Femur (tissue), 1 donor: Measurements from ENCODE around the gene HEBP1.

ENCODE experiments used
- DNase-seq: peaks from one replicate; pipeline ENCODE4 v3.0.0-alpha.2; 2017

HEBP1 gene

DNA sequence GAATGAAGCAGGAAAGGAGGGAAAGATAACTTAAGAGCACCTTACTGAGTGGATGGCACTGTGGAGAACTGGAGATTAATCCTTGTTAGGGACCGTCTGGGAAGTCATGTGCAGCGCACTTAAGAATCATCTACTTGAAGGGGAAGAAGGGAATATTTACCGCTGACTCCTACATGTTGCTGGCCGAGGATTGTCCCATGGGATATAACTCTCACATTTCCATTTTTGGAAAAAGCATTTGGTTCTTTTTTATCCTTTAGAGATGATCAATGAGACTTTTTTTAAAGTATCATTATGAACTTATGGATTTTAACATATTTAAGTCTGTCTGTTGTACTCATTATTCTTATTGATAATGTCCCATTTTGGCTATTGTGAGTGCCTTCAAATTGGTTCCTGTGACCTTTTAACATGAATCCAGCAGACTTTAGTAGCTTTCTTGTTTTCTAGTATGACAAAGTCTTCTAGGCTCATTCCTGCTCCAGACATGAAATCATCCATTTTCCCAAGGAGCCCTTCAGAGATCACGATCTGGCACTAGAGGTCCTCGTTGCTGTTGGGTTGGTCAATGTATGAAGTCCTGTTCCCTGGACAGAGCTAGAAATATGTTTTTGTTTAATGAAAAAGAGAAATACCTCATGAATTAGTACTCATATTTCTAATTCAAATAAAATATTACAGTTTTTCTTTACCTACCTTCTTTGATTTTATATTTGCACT, 23.9 kb upstream of the HEBP1 start:
- no peak for DNase-seq

DNA sequence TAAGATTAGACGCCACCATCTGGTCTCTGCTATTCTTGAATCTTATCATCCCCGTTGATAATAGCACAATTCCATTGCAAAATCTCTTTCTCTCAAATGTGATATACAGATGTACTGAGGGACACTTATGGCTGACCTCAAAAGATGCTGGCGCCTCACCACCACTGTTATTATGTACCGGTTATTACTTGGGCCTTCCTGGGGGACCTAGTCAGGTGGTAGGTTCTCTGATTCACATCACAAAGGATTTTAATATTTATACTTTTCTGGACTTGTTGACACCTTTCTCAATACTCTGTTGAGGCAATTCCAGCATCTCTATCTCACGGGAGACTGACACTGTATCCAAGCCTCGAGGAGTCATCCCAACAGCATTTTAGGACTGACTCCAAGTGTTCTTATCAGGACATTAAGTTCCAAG, 22.8 kb upstream of the HEBP1 start:
- DNase-seq = no peak

GRCh38 chr12:13011098-13011497, 11.0 kb upstream of the HEBP1 start:
- DNase-seq = no peak

DNA sequence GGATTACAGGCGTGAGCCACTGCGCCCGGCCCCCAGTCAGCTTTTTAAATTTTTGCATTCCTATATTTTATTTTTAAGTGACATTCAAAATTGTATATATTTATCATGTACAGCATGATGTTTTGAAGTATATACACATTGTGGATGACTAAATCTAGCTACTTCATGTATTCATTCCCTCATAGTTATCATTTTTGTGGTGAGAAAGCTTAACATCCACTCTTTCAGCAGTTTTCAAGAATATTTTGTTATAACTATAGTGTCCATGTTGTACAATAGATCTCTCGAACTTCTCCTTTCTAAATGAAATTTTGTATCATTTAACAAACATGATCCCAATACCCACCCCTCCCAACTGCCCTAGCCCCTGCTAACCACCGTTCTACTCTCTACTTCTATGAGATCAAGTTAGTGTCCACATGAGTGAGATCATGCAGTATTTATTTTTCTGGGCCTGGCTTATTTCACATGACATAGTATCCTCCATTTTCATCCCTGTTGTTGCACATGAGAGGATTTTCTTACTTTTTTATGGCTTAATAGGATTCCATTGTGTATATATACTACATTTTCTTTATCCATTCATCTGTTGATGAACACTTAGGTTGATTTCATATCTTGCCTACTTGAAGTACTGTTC, 8.8 kb upstream of the HEBP1 start:
- no peak for DNase-seq

DNA sequence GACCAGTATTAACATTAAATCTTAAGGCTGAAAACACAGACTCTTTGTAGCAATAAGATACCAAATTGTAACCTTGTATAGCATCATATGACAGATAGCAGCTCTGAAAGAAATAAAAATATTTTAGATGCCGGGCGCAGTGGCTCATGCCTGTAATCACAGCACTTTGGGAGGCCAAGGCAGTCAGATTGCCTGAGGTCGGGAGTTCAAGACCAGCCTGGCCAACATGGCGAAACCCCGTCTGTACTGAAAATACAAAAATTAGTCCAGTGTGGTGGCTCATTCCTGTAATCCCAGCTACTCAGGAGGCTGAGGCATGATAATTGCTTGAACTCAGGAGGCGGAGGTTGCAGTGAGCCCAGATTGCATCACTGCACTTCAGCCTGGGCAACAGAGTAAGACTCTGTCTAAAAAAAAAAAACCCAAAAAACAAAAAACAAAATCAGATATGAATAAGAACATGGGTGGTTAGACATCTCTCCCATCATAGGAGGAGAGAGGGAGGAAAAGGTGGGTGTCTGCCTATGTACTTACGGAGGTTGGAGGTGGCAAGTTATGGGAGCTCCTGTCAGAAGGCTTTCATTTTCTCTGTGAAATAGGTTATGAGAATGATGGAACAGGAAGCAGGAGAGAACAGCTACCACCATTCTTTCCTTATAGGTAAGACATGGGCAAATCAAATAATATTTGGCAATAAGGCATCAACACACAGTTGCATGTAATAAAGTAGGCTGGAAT, 7.6 kb upstream of the HEBP1 start:
- DNase-seq = no peak

- no peak for DNase-seq
These were observed 5.6 kb upstream of the HEBP1 start for GRCh38 chr12:13005649-13006048.

- DNase-seq = no peak
These were observed 4.9 kb upstream of the HEBP1 start for GRCh38 chr12:13004986-13005385.

- DNase-seq = no peak
These were observed 4.3 kb upstream of the HEBP1 start for GRCh38 chr12:13004361-13004760.

- no peak for DNase-seq
These were observed 2.4 kb upstream of the HEBP1 start for GRCh38 chr12:13002301-13003097.

DNA sequence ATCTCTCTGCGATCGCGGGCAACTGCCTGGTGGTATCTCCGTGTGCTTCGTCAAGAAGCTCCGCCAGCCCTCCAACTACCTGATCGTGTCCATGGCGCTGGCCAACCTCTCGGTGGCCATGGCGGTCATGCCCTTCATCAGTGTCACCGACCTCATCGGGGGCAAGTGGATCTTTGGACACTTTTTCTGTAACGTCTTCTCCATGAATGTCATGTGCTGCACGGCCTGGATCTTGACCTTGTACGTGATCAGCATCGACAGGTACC, 1.6 kb upstream of the HEBP1 start:
- DNase-seq = no peak

GRCh38 chr12:13000925-13001774, 1.1 kb upstream of the HEBP1 start:
- DNase-seq = peak; percentile 78

GRCh38 chr12:13000616-13000924, 505 bp upstream of the HEBP1 start:
- DNase-seq = no peak

DNA sequence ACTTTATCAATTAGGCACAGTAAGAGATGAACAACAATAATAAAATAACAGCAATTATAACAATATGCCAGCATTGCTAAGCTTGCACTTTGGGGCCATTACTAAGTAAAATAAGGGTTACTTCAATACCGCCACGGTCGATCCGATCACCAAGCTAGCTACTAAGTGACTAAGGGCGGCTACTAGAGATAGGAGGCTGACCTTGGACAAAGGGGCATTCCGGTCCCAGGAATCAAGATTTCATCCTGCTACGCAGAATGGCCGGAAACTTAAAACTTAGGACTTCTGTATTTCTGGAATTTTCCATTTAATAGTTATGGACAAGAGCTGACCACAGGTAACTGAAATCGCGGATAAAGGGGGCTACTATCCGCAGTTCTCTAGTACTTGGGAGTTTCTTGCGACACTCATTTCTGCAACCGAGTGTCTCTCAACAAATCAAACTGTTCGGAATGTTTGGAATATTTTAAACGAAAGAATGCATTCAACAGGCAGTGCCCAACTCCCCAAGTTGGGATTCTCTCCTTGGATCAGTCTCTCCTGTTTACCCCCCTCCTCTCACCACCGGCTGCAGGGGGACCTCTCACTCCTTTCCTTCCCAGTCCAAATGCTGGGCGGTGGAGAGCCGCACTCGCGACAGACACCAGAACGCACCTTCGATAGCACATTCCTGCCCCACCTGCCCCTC, 650 bp downstream of the HEBP1 start:
- no peak for DNase-seq

DNA sequence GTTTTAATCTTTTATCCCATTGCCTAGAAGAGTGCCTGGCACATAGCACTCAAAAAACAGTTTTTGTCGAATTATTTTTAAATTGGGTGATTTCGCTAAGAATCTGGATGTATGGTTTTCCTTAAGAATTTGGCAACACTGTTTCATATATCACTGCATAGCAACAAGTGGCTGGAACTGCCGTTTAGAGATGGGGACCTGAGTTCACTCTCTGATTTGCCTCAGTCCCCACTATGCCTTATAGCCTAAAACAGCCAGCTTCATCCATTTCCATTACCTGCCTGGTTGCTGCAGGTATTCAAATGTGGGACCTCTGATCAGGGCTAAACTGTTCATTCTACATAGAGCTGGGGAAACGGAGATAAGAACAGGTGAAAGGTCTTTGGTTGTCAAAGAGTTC, 1.8 kb downstream of the HEBP1 start:
- DNase-seq = no peak

DNA sequence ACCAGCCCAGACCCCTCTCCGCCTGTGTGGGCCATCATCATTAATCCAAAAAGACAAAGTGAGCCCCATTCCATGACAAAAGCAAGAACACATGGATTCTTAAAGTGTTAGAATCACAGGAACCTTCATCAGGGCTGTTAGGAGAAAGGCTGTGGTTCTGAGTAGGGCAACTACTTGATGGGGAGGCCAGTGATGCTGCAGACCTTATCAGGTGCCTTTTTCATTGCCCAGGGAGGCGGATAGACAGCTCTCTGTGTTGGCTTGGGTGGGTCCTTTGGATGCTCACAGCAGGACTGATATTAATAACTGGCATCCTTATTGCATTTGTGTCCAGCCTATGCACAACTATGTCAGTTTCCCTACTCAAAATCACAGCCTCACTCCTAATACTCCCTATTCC, 2.3 kb downstream of the HEBP1 start:
- no peak for DNase-seq

GRCh38 chr12:12997156-12997555, 2.9 kb downstream of the HEBP1 start:
- no peak for DNase-seq

- no peak for DNase-seq
These were observed 3.9 kb downstream of the HEBP1 start for GRCh38 chr12:12996209-12996608.

DNA sequence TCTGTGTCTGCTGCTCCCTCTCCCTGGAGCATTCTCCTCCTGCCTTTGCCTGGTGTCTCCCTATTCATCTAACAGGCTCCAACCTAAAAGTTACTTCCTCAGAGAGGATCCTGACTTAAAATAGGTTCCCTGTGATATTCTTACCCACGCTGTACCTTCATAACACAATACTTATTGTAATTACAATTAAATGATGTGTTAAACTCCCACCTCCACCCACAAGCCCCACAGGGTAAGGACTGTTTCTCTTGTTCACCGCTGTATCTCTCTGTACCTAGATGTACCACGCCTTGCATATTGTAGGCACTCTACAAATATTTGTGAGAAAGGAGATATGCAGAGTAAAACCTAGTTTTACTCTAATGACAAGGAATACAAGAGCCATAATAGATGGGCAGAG, 5.0 kb downstream of the HEBP1 start:
- no peak for DNase-seq

GRCh38 chr12:12993367-12993766, 6.7 kb downstream of the HEBP1 start:
- DNase-seq = no peak

DNA sequence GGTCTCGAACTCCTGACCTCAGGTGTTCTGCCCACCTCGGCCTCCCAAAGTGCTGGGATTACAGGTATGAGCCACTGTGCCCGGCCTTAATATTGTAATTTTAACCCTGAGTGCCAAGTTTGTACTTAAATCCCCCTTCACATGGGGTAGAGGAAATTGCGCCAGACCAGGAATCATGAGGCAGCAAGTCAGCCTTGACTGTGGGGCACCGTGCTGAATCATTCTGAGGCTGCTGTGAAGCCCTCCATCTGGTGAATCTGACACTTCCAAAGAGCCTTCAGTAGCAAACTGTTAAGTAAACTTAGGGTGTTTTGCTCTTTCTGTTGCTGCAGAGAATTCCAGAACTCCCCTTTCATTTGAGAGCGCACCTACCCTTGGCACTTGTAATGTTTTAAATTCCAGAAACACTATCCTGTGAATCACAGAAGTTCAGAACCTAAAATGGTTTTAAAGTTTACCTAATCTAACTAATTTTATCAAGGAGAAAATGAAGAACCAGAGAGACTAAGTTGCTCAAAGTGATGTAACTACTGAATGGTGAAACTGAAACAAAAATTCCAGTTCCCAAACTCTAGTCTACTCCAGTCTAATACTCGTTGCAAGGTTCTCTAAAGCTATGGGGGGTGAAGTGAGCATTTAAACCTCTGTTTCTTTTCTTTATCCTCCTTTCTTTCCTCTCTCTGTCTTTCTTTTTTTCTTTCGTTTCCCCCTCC, 7.5 kb downstream of the HEBP1 start:
- peak; percentile 37 for DNase-seq

DNA sequence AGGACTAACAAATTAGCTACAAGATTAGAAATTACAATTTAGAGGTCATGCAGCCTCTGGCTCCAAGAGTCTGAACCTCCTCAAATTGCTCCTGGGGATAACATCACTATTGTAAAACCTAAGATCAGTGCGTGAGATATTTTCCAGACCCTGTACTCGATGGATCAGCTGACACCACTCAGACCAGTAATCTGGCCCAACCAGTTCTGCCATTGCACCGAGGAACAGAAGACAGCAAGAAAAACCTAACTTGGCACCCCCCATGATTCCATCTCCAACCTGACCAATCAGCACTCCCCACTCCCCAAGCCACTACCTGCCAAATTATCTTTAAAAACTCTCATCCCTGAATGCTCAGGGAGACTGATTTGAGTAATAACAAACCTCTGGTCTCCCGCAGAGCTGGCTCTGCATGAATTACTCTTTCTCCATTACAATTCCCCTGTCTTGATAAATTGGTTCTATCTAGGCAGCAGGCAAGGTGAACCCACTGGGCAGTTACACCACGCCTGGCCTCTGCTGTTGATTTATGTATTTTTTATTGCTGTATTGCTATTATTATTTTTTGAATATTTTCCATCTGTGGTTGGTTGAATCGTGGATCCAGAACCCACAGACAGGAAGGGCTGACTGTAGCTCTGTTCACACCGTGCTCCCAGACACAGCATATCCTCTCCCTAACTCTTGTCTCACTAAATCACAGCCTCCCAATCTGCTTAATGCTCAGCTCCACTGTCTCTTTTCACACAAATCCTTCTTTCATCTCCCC, 9.2 kb downstream of the HEBP1 start:
- DNase-seq = no peak
